WTC11 (cell line): ENCODE measurements around the gene ANO1. TPM values are rescaled to one million over a fixed set of nuclear protein-coding genes. Genes with fewer than 3 reads are reported as not detected.

Experiments used
- ATAC-seq: fragments of 200-7000 bp; cut with Tn5 transposase; 2 replicates; pipeline ENCODE4 v1.10.0; 2021; ENCODE audit warnings: mild to moderate bottlenecking, moderate library complexity
- CTCF ChIA-PET: fragments of 300-600 bp; sonication (Branson Sonifier 250); formaldehyde crosslinking; loops from one replicate; lab custom pipeline; 2021; ENCODE audit warnings: antibody characterized with exemption; lab: Charles Lee
- POLR2A ChIA-PET: fragments of 350-600 bp; sonication (Branson Sonifier 250); formaldehyde crosslinking; loops from one replicate; lab custom pipeline; 2021; ENCODE audit warnings: antibody characterized with exemption; lab: Charles Lee
- DNase-seq: peaks from one replicate; pipeline ENCODE4 v3.0.0; 2021; ENCODE audit warnings: low spot score
- H3K27ac Mint-ChIP-seq: 2 replicates; pipeline ENCODE4 v1.8.0; 2021; ENCODE audit warnings: mixed read lengths
- H3K27me3 Mint-ChIP-seq: 2 replicates; pipeline ENCODE4 v1.8.0; 2021; ENCODE audit warnings: low read depth, mild to moderate bottlenecking, moderate library complexity, mixed read lengths
- H3K36me3 Mint-ChIP-seq: 2 replicates; pipeline ENCODE4 v1.8.0; 2021; ENCODE audit warnings: mixed read lengths
- H3K4me1 Mint-ChIP-seq: 2 replicates; pipeline ENCODE4 v1.8.0; 2022; ENCODE audit warnings: mixed read lengths
- H3K4me3 Mint-ChIP-seq: 2 replicates; pipeline ENCODE4 v1.8.0; 2021; ENCODE audit warnings: mild to moderate bottlenecking, moderate library complexity, mixed read lengths
- H3K9me3 Mint-ChIP-seq: 2 replicates; pipeline ENCODE4 v1.8.0; 2021; ENCODE audit warnings: mixed read lengths
- AFF4 ChIP-seq: sonication (generic); formaldehyde crosslinking; IDR thresholded peaks from 2 replicates; pipeline ENCODE4 v1.8.1; 2023; ENCODE audit warnings: mild to moderate bottlenecking, missing genetic modification reagents, borderline replicate concordance
- ATF1 ChIP-seq: sonication (generic); formaldehyde crosslinking; IDR thresholded peaks from 2 replicates; pipeline ENCODE4 v1.8.1; 2023; ENCODE audit warnings: mild to moderate bottlenecking, moderate library complexity, missing genetic modification reagents
- ATF3 ChIP-seq: sonication (generic); formaldehyde crosslinking; conservative IDR thresholded peaks from 2 replicates; pipeline ENCODE4 v1.8.1; 2022; ENCODE audit warnings: mild to moderate bottlenecking, missing genetic modification reagents
- E2F1 ChIP-seq: sonication (generic); formaldehyde crosslinking; IDR thresholded peaks from 2 replicates; pipeline ENCODE4 v1.8.0; 2022; ENCODE audit warnings: mild to moderate bottlenecking, missing genetic modification reagents
- E2F4 ChIP-seq: sonication (generic); formaldehyde crosslinking; IDR thresholded peaks from 2 replicates; pipeline ENCODE4 v1.8.1; 2022; ENCODE audit warnings: low read depth, mild to moderate bottlenecking, moderate library complexity, missing genetic modification reagents, borderline replicate concordance
- E2F5 ChIP-seq: sonication (generic); formaldehyde crosslinking; IDR thresholded peaks from 2 replicates; pipeline ENCODE4 v1.8.1; 2022; ENCODE audit warnings: mild to moderate bottlenecking, moderate library complexity, missing genetic modification reagents
- FOXP1 ChIP-seq: sonication (generic); formaldehyde crosslinking; IDR thresholded peaks from 2 replicates; pipeline ENCODE4 v1.8.0; 2022; ENCODE audit warnings: missing genetic modification reagents, mild to moderate bottlenecking, moderate library complexity, borderline replicate concordance
- GTF2I ChIP-seq: fragments of 250-450 bp; sonication (Bioruptor Pico); conservative IDR thresholded peaks from 2 replicates; pipeline ENCODE4 v1.4.0; 2021; ENCODE audit warnings: mild to moderate bottlenecking
- JAZF1 ChIP-seq: fragments of 250-450 bp; sonication (Bioruptor Pico); IDR thresholded peaks from 2 replicates; pipeline ENCODE4 v1.9.0; 2021; ENCODE audit warnings: moderate library complexity, mild to moderate bottlenecking, inconsistent platforms
- NFE2L1 ChIP-seq: sonication (generic); formaldehyde crosslinking; IDR thresholded peaks from 2 replicates; pipeline ENCODE4 v1.8.1; 2023; ENCODE audit warnings: missing genetic modification reagents
- OVOL2 ChIP-seq: fragments of 250-450 bp; sonication (Bioruptor Pico); IDR thresholded peaks from 2 replicates; pipeline ENCODE4 v1.9.0; 2021; ENCODE audit warnings: mild to moderate bottlenecking, borderline replicate concordance
- PRRX2 ChIP-seq: fragments of 250-450 bp; sonication (Bioruptor Pico); IDR thresholded peaks from 2 replicates; pipeline ENCODE4 v1.8.0; 2021; ENCODE audit warnings: mild to moderate bottlenecking
- STAT6 ChIP-seq: sonication (generic); formaldehyde crosslinking; conservative IDR thresholded peaks from 2 replicates; pipeline ENCODE4 v1.8.1; 2023; ENCODE audit warnings: mild to moderate bottlenecking, low read depth, missing genetic modification reagents, moderate library complexity
- ZBTB21 ChIP-seq: sonication (generic); formaldehyde crosslinking; IDR thresholded peaks from 2 replicates; pipeline ENCODE4 v1.8.1; 2023; ENCODE audit warnings: mild to moderate bottlenecking, missing genetic modification reagents, borderline replicate concordance
- ZNF263 ChIP-seq: sonication (generic); formaldehyde crosslinking; IDR thresholded peaks from 2 replicates; pipeline ENCODE4 v1.8.1; 2022; ENCODE audit warnings: low read depth, mild to moderate bottlenecking, moderate library complexity, missing genetic modification reagents
- ZNF416 ChIP-seq: fragments of 250-450 bp; sonication (Bioruptor Pico); IDR thresholded peaks from 2 replicates; pipeline ENCODE4 v1.9.0; 2021; ENCODE audit warnings: mild to moderate bottlenecking, inconsistent platforms
- total RNA-seq: library from RNA; stranded (reverse); gene quantifications from 3 replicates; pipeline ENCODE4 v1.2.3, GENCODE V29; 2021
- TF ChIP-seq, protein P1 (sequence below): fragments of 250-450 bp; sonication (Bioruptor Pico); IDR thresholded peaks from 2 replicates; pipeline ENCODE4 v1.9.0; 2021; ENCODE audit warnings: mild to moderate bottlenecking

The ANO1 gene
- total RNA-seq, 1 experiment from 2014 or later = 4.1 TPM

GRCh38 chr11:70113801-70114200, 35.7 kb downstream of the ANO1 start (continued):
- TF ChIP-seq, protein P1, sequence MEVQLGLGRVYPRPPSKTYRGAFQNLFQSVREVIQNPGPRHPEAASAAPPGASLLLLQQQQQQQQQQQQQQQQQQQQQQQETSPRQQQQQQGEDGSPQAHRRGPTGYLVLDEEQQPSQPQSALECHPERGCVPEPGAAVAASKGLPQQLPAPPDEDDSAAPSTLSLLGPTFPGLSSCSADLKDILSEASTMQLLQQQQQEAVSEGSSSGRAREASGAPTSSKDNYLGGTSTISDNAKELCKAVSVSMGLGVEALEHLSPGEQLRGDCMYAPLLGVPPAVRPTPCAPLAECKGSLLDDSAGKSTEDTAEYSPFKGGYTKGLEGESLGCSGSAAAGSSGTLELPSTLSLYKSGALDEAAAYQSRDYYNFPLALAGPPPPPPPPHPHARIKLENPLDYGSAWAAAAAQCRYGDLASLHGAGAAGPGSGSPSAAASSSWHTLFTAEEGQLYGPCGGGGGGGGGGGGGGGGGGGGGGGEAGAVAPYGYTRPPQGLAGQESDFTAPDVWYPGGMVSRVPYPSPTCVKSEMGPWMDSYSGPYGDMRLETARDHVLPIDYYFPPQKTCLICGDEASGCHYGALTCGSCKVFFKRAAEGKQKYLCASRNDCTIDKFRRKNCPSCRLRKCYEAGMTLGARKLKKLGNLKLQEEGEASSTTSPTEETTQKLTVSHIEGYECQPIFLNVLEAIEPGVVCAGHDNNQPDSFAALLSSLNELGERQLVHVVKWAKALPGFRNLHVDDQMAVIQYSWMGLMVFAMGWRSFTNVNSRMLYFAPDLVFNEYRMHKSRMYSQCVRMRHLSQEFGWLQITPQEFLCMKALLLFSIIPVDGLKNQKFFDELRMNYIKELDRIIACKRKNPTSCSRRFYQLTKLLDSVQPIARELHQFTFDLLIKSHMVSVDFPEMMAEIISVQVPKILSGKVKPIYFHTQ (CRISPR knock-in tag) = no peak
- TF ChIP-seq E2F5 (CRISPR knock-in tag) (no peak), ZNF416 (CRISPR knock-in tag) (no peak), PRRX2 (CRISPR knock-in tag) (no peak), OVOL2 (CRISPR knock-in tag) (no peak), ATF3 (CRISPR knock-in tag) (no peak), ATF1 (CRISPR knock-in tag) (no peak), FOXP1 (CRISPR knock-in tag) (no peak), ZNF263 (CRISPR knock-in tag) (no peak), JAZF1 (CRISPR knock-in tag) (no peak)

DNA sequence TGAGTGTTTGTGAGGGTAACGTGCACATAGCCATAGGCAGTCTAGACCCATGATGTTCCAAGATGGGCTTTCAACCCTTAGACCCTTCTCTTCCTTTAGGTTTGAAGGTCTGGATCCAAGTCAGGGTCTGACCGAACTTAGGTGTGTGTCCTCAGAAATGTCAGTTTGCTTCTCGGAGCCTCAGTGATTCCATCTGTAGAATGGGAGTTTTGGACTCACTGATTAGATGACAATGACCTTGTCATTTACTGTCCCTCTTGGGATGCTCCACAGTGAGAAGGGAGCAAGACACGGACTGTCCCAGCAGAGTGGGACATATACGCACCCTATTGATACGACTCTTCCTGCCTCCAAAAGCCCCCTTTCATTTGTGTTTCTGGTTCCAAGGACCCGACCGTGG, 37.7 kb downstream of the ANO1 start:
- POLR2A ChIA-PET = no interaction called here
- Mint-ChIP-seq H3K4me3 (no peak overlapping the region), H3K27me3 (no peaks in the 10 kb centered on the region), H3K36me3 (no peaks in the 10 kb centered on the region), H3K27ac (no peak overlapping the region), H3K9me3 (peaks cover 17% of the 10 kb centered on the region), H3K4me1 (peaks cover 11% of the 10 kb centered on the region)
- DNase-seq (no peak), ATAC-seq (no peak)
- CTCF ChIA-PET = no interaction called here
- TF ChIP-seq E2F4 (no peak), ZBTB21 (CRISPR knock-in tag) (no peak), E2F1 (CRISPR knock-in tag) (no peak), AFF4 (CRISPR knock-in tag) (no peak), NFE2L1 (CRISPR knock-in tag) (no peak), GTF2I (CRISPR knock-in tag) (no peak), STAT6 (CRISPR knock-in tag) (no peak)
- TF ChIP-seq, protein P1 (CRISPR knock-in tag) = no peak
